Panc1 (cell line): ENCODE data around the gene TMEM81. TPM values are rescaled to one million over a fixed set of nuclear protein-coding genes. Genes with fewer than 3 reads are reported as not detected.

Experiments
- ATAC-seq: fragments of 200-7000 bp; cut with Tn5 transposase; 2 replicates; pipeline ENCODE4 v1.9.1; 2020; ENCODE audit warnings: mild to moderate bottlenecking, moderate library complexity
- BruUV-seq: library from RNA; stranded (reverse); fragments of 400-500 nt; replicated peaks from 2 replicates; lab custom pipeline; 2021; lab: Mats Ljungman, UMichigan
- CTCF ChIA-PET: fragments of 300-600 bp; sonication (Branson Sonifier 250); formaldehyde crosslinking; loops from one replicate; lab custom pipeline; 2022; ENCODE audit warnings: antibody characterized with exemption; lab: Charles Lee
- POLR2A ChIA-PET: fragments of 300-600 bp; sonication (Branson Sonifier 250); formaldehyde crosslinking; loops from one replicate; lab custom pipeline; 2022; ENCODE audit warnings: antibody characterized with exemption; lab: Charles Lee
- DNase-seq: peaks from one replicate; pipeline ENCODE4 v3.0.0-alpha.2; 2010; ENCODE audit warnings: low read depth, low spot score
- H3K27ac ChIP-seq: 2 replicates; pipeline ENCODE4 v1.5.1; 2011; ENCODE audit warnings: mild to moderate bottlenecking, low read length, inconsistent platforms
- H3K27me3 ChIP-seq: fragments of 200-500 bp; sonication (Bioruptor generic); 2 replicates; pipeline ENCODE4 v1.6.0; 2014; ENCODE audit warnings: low read length, inconsistent platforms; ENCODE audit not compliant: control insufficient read depth, insufficient read depth
- H3K36me3 ChIP-seq: fragments of 200-500 bp; sonication (Bioruptor generic); 2 replicates; pipeline ENCODE4 v1.5.1; 2014; ENCODE audit warnings: inconsistent platforms, mild to moderate bottlenecking, low read length, moderate library complexity; ENCODE audit not compliant: control insufficient read depth, insufficient read depth
- H3K4me1 ChIP-seq: 2 replicates; pipeline ENCODE4 v1.5.1; 2011; ENCODE audit warnings: inconsistent platforms, mild to moderate bottlenecking, low read length, moderate library complexity; ENCODE audit not compliant: control insufficient read depth, insufficient read depth
- H3K4me3 ChIP-seq, 2 experiments: 2 replicates each; pipeline ENCODE4 v1.5.1; 2011 to 2012; ENCODE audit warnings: low read depth in 2 of 2, low read length in 2 of 2, mild to moderate bottlenecking in 2 of 2, inconsistent platforms in 1 of 2, moderate library complexity in 1 of 2
- H3K9me3 ChIP-seq: fragments of 200-500 bp; sonication (Bioruptor generic); 2 replicates; pipeline ENCODE4 v1.5.1; 2014; ENCODE audit warnings: low read depth, mild to moderate bottlenecking, inconsistent platforms, low read length, moderate library complexity; ENCODE audit not compliant: control insufficient read depth, insufficient read depth
- POLR2AphosphoS5 ChIP-seq: IDR thresholded peaks from 2 replicates; pipeline ENCODE4 v1.6.1; 2012; ENCODE audit warnings: mild to moderate bottlenecking, low read depth, low read length, moderate library complexity
- SIN3A ChIP-seq: IDR thresholded peaks from 2 replicates; pipeline ENCODE4 v1.6.1; 2012; ENCODE audit warnings: low read depth, mild to moderate bottlenecking, low read length, moderate library complexity, borderline replicate concordance; ENCODE audit not compliant: insufficient read depth
- TCF7L2 ChIP-seq: IDR thresholded peaks from 2 replicates; pipeline ENCODE4 v1.6.1; 2011; ENCODE audit warnings: mild to moderate bottlenecking, low read depth, low read length, inconsistent platforms
- in situ Hi-C: cut with HindIII; loops from 2 replicates; pipeline ENCODE4 v1.10.0; 2016; ENCODE audit warnings: low sequenced_read_pairs, low pct_unique_long_range_greater_than_20kb
- intact Hi-C: fragments of 100-400 bp; cut with micrococcal nuclease; formaldehyde crosslinking; loops from one replicate; pipeline ENCODE4 v1.10.0; 2022; ENCODE audit not compliant: unreplicated experiment
- total RNA-seq: library from RNA; stranded (reverse); gene quantifications from one replicate; pipeline ENCODE4 v1.2.1, GENCODE V29; 2021; ENCODE audit not compliant: unreplicated experiment
- TF ChIP-seq, protein P1 (sequence below): fragments of 450-650 bp; IDR thresholded peaks from 2 replicates; pipeline ENCODE4 v1.5.1; 2017; ENCODE audit warnings: mild to moderate bottlenecking
- TF ChIP-seq, protein P2 (sequence below), 2 experiments: IDR thresholded peaks; 2 replicates each; pipeline ENCODE4 v1.6.1; 2011 to 2012; ENCODE audit warnings: low read depth in 2 of 2, control low read depth in 1 of 2, low read length in 1 of 2, mild to moderate bottlenecking in 1 of 2, moderate library complexity in 1 of 2; ENCODE audit not compliant: insufficient read depth in 1 of 2

Gene TMEM81
- total RNA-seq, 1 experiment from 2014 or later: 4.0 TPM

DNA sequence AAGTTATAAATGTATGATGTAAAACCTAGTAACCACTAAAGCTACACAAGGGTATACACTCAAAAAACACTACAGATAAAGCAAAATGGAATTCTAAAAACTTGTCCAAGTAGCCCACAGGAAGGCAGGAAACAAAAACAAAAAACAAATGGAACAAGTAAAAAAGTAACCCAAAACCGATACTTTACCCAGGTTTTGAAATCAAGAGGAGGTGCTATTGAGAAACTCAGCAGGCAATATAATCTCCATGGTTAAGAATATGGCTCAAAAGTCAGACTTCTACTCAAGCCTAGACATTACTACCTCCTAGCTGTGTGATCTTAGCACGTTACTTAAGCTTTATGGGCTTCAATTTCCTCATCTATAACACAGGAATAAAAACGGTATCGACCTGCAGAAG is 24.2 kb upstream of the TMEM81 start:
- no peak for DNase-seq
- H3K9me3 ChIP-seq: no peaks in the 10 kb centered on the region
- BruUV-seq: no TSS peak
- ChIA-PET POLR2A (no interaction called here), CTCF (no interaction called here)
- no peak for TF ChIP-seq SIN3A
- no peak for TF ChIP-seq POLR2AphosphoS5
- TF ChIP-seq TCF7L2: no peak
- TF ChIP-seq, protein P1, sequence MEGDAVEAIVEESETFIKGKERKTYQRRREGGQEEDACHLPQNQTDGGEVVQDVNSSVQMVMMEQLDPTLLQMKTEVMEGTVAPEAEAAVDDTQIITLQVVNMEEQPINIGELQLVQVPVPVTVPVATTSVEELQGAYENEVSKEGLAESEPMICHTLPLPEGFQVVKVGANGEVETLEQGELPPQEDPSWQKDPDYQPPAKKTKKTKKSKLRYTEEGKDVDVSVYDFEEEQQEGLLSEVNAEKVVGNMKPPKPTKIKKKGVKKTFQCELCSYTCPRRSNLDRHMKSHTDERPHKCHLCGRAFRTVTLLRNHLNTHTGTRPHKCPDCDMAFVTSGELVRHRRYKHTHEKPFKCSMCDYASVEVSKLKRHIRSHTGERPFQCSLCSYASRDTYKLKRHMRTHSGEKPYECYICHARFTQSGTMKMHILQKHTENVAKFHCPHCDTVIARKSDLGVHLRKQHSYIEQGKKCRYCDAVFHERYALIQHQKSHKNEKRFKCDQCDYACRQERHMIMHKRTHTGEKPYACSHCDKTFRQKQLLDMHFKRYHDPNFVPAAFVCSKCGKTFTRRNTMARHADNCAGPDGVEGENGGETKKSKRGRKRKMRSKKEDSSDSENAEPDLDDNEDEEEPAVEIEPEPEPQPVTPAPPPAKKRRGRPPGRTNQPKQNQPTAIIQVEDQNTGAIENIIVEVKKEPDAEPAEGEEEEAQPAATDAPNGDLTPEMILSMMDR: no peak
- TF ChIP-seq, protein P2, sequence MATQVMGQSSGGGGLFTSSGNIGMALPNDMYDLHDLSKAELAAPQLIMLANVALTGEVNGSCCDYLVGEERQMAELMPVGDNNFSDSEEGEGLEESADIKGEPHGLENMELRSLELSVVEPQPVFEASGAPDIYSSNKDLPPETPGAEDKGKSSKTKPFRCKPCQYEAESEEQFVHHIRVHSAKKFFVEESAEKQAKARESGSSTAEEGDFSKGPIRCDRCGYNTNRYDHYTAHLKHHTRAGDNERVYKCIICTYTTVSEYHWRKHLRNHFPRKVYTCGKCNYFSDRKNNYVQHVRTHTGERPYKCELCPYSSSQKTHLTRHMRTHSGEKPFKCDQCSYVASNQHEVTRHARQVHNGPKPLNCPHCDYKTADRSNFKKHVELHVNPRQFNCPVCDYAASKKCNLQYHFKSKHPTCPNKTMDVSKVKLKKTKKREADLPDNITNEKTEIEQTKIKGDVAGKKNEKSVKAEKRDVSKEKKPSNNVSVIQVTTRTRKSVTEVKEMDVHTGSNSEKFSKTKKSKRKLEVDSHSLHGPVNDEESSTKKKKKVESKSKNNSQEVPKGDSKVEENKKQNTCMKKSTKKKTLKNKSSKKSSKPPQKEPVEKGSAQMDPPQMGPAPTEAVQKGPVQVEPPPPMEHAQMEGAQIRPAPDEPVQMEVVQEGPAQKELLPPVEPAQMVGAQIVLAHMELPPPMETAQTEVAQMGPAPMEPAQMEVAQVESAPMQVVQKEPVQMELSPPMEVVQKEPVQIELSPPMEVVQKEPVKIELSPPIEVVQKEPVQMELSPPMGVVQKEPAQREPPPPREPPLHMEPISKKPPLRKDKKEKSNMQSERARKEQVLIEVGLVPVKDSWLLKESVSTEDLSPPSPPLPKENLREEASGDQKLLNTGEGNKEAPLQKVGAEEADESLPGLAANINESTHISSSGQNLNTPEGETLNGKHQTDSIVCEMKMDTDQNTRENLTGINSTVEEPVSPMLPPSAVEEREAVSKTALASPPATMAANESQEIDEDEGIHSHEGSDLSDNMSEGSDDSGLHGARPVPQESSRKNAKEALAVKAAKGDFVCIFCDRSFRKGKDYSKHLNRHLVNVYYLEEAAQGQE (IDR thresholded peaks at IDR 0.05; ENCODE audit: insufficient read depth in 1 of 2, low read depth in 2 of 2, low read length in 1 of 2): no peak
- H3K36me3 ChIP-seq: peaks cover 14% of the 10 kb centered on the region
- no peaks in the 10 kb centered on the region for H3K27me3 ChIP-seq
- ATAC-seq: no peak
- no peak overlapping the region for H3K27ac ChIP-seq
- no peaks in the 10 kb centered on the region for H3K4me1 ChIP-seq
- H3K4me3 ChIP-seq: no peak overlapping the region
- intact Hi-C loops: no loop called here
- in situ Hi-C loops: no loop called here

- no peaks in the 10 kb centered on the region for H3K4me1 ChIP-seq
- intact Hi-C loops: no loop called here
- no TSS peak for BruUV-seq
- H3K27me3 ChIP-seq: no peaks in the 10 kb centered on the region
- POLR2A ChIA-PET: no interaction called here
- in situ Hi-C loops: no loop called here
- no peak overlapping the region for H3K27ac ChIP-seq
- CTCF ChIA-PET: no interaction called here
- no peak for DNase-seq
- peaks cover 18% of the 10 kb centered on the region for H3K36me3 ChIP-seq
- no peak overlapping the region for H3K4me3 ChIP-seq
- ATAC-seq: no peak
- H3K9me3 ChIP-seq: no peaks in the 10 kb centered on the region
- TF ChIP-seq SIN3A: no peak
- TF ChIP-seq TCF7L2: no peak
- TF ChIP-seq POLR2AphosphoS5: no peak
- TF ChIP-seq, protein P1: no peak
- TF ChIP-seq, protein P2 (IDR thresholded peaks at IDR 0.05; ENCODE audit: insufficient read depth in 1 of 2, low read depth in 2 of 2, low read length in 1 of 2): no peak
Observed at GRCh38 chr1:205107327-205107726, 23.1 kb upstream of the TMEM81 start.
